Measurements from ENCODE around the gene GUCY1A2.

GUCY1A2 gene

DNA sequence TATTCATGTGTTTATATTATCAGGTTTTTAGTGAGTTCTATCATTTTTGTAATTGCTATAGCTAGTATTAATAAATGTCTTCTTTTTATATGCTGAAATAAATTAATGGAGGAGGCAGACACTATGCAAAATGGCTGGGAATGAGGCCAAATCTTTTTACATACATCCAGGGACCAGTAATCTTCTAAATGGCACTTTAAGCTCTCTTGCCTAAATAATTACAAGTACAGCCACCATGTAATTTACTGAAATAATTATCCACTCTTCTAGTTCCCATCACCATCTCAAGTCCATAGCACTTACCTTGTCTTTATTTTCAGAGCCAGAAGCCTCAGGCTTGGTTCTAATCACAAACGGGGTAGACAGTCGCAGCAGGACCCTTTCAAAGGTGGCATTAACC is 79.1 kb downstream of the GUCY1A2 start:
- TF ChIP-seq, protein P1, sequence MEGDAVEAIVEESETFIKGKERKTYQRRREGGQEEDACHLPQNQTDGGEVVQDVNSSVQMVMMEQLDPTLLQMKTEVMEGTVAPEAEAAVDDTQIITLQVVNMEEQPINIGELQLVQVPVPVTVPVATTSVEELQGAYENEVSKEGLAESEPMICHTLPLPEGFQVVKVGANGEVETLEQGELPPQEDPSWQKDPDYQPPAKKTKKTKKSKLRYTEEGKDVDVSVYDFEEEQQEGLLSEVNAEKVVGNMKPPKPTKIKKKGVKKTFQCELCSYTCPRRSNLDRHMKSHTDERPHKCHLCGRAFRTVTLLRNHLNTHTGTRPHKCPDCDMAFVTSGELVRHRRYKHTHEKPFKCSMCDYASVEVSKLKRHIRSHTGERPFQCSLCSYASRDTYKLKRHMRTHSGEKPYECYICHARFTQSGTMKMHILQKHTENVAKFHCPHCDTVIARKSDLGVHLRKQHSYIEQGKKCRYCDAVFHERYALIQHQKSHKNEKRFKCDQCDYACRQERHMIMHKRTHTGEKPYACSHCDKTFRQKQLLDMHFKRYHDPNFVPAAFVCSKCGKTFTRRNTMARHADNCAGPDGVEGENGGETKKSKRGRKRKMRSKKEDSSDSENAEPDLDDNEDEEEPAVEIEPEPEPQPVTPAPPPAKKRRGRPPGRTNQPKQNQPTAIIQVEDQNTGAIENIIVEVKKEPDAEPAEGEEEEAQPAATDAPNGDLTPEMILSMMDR (IDR thresholded peaks at IDR 0.05; ENCODE audit: low read depth, low read length), result no peak
- no peak overlapping the region for H3K4me3 ChIP-seq (ENCODE audit: low read depth, low read length)

DNA sequence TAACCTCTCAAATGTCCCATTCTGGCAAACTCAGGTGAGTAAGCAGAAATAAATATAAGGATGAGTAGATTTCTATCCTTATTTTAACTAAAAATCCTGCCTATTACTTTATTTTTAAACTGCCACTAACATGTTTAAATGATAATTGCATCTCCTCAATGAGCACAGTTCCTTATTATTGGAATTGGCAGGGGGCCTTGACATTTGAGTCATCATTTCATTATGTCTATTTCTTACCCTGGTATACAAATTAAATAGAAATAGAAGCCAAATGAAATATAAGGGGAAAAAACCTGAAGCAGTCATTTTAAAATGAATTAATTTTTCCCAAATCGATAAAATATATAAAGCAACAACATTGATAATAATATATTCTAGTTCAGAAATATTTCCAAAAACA is 81.2 kb downstream of the GUCY1A2 start:
- TF ChIP-seq, protein P1 (IDR thresholded peaks at IDR 0.05; ENCODE audit: low read depth, low read length), result no peak
- H3K4me3 ChIP-seq (ENCODE audit: low read depth, low read length), result no peak overlapping the region

DNA sequence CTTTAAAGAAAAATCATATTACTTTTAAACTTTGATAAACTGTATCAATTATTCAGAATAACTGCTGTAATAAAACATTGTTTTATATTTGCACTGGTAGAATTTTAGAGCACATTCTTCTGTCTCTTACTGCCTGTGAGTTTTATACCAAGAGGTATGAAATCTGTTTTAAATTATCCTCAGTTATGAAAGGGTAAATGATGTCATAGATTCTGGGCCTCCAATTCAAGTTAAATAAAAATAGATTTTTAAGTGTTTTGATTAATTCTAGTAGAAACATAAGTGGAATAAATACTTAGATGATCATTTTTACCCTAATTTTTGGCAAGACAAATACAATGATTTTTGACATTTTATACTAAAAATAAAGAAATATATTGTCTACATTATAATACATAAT is 93.0 kb downstream of the GUCY1A2 start:
- H3K4me3 ChIP-seq (ENCODE audit: low read depth, low read length), result no peak overlapping the region
- TF ChIP-seq, protein P1 (IDR thresholded peaks at IDR 0.05; ENCODE audit: low read depth, low read length), result no peak

DNA sequence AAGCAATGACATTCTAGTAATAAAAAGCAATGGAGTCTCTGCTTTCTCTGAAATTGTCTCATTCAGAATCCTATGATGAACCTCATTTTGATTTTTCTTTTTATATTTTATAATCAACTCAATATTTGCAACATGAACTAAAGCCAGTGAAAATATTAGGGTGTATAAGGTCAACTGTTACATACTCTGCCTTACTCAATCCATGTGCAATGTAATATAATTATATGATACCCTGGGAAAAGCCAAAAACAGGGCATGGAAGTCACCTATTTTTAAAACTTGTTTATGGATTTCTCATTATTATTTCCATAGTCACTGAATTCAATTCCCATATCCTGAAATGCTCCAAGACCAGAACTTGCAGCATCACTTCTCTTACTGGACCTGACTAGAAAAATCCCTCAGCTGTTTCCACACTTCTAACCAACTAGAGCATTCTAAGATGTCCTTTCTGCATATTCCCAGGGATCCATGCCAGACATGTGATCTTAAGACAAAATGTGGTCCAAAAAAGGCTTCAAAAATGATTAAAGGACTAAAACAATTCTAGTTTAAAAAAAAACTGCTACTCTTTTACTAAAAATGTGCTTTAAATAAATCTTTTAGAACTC is 97.3 kb downstream of the GUCY1A2 start:
- no peak overlapping the region for H3K4me3 ChIP-seq (ENCODE audit: low read depth, low read length)
- TF ChIP-seq, protein P1 (IDR thresholded peaks at IDR 0.05; ENCODE audit: low read depth, low read length), result no peak

DNA sequence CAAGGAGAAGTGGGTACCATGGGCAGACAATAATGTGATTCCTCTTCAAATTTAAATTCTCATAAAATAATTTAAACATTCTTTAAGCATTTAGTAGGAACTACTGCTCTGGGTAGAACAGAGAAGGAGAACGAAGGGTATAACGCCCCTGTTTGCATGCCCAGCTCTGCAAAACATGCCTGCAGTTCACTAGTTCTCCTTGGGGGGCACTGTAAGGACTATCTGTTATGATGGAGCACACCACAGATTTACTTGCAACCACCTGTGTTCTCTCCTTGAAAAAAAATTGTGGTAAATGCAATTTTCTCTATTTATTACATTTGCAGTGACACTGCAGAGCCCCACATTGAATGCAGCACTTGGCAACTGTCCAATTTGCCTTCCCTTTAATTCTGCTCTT is 100.3 kb downstream of the GUCY1A2 start:
- H3K4me3 ChIP-seq (ENCODE audit: low read depth, low read length), result no peak overlapping the region
- TF ChIP-seq, protein P1 (IDR thresholded peaks at IDR 0.05; ENCODE audit: low read depth, low read length), result no peak

DNA sequence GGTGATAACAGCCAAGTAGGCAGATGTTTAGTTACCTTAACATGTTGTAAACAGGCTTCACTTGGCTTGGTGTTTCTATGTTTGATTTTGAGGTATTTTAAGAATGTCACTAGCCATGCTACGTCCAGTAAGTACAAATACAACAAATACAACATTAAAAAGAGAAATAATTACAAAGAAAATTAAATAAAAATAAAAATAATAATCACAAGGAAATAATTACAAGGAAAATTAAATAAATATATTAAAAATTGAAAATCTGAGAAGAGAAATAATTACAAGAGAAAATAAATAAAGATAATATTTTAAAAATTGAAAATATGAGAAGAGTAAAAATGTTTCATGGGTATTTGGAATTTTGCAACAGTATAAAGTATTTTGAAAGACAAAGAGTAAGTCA is 103.9 kb downstream of the GUCY1A2 start:
- TF ChIP-seq, protein P1 (IDR thresholded peaks at IDR 0.05; ENCODE audit: low read depth, low read length), result no peak
- no peak overlapping the region for H3K4me3 ChIP-seq (ENCODE audit: low read depth, low read length)

DNA sequence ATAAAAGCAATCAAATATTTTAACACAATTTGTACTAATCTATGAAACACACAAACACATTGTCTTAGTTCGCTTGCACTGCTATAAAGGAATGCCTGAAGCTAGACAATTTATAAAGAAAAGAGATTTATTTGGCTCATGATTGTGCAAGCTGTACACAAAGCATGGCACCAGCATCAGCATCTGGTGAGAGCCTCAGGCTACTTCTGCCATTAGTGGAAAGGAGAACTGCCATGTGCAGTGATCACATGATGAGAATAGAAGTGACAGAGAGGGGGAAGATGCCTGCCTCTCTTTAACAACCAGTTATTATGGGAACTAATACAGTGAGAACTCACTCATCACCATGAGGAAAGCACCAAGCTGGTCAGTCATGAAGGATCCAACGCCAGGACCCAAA is 105.1 kb downstream of the GUCY1A2 start:
- TF ChIP-seq, protein P1 (IDR thresholded peaks at IDR 0.05; ENCODE audit: low read depth, low read length), result no peak
- no peak overlapping the region for H3K4me3 ChIP-seq (ENCODE audit: low read depth, low read length)

All from WI38 (cell line).